B cell (primary cell): Measurements from ENCODE around the gene NRG2. TPM values are rescaled to one million over a fixed set of nuclear protein-coding genes. Genes with fewer than 3 reads are reported as not detected.

Source experiments
- ATAC-seq: fragments of 200-7000 bp; cut with Tn5 transposase; one replicate; pipeline ENCODE4 v1.10.0; 2021; ENCODE audit warnings: low read depth, mild to moderate bottlenecking, moderate number of reproducible peaks, moderate library complexity
- CTCF ChIA-PET: fragments of 350-600 bp; sonication (Branson Sonifier 250); formaldehyde crosslinking; loops from one replicate; lab custom pipeline; 2021; ENCODE audit warnings: antibody characterized with exemption, inconsistent platforms; lab: Charles Lee
- POLR2A ChIA-PET: fragments of 350-600 bp; sonication (Branson Sonifier 250); formaldehyde crosslinking; loops from one replicate; lab custom pipeline; 2021; ENCODE audit warnings: antibody characterized with exemption; lab: Charles Lee
- DNase-seq: peaks from one replicate; pipeline ENCODE4 v3.0.0; 2013
- H2AFZ ChIP-seq: 2 replicates; pipeline ENCODE4 v1.6.1; 2012; ENCODE audit warnings: mild to moderate bottlenecking, low read depth, low read length; ENCODE audit not compliant: insufficient read depth, poor library complexity, severe bottlenecking
- H3K27ac ChIP-seq, 2 donors: 1 replicate in 1 of 2; 2 replicates in 1 of 2; pipeline ENCODE4 v1.5.1; 2012 to 2013; ENCODE audit warnings: low read length in 2 of 2, mild to moderate bottlenecking in 2 of 2, moderate library complexity in 1 of 2
- H3K27me3 ChIP-seq, 4 experiments: fragments of 200-600 bp in 1 of 4; sonication (generic) in 1 of 4; replicated peaks in 1 of 4; 1 replicate in 2 of 4; 2 replicates in 2 of 4; pipeline versions ENCODE4 v1.6.1 to v1.7.0; 2013 to 2016; ENCODE audit warnings: low read length in 3 of 4, mild to moderate bottlenecking in 2 of 4, mixed read lengths in 1 of 4, moderate library complexity in 1 of 4; ENCODE audit not compliant: insufficient read depth in 4 of 4, control insufficient read depth in 3 of 4; ENCODE audit errors: control extremely low read depth in 1 of 4
- H3K36me3 ChIP-seq, 2 experiments: replicated peaks in 1 of 2; 1 replicate in 1 of 2; 2 replicates in 1 of 2; pipeline versions ENCODE4 v1.6.1 to v1.7.1; 2013; ENCODE audit warnings: low read length in 1 of 2; ENCODE audit not compliant: insufficient read depth in 2 of 2, control insufficient read depth in 1 of 2; ENCODE audit errors: control extremely low read depth in 1 of 2, extremely low read depth in 1 of 2
- H3K4me1 ChIP-seq, 2 donors: fragments of 200-600 bp in 1 of 2; sonication (generic) in 1 of 2; 1 replicate in 1 of 2; 2 replicates in 1 of 2; pipeline versions ENCODE4 v1.5.1 to v1.6.1; 2013 to 2017; ENCODE audit warnings: low read length in 2 of 2; ENCODE audit not compliant: control insufficient read depth in 2 of 2, insufficient read depth in 2 of 2
- H3K4me2 ChIP-seq: replicated peaks from 2 replicates; pipeline ENCODE3; 2012; ENCODE audit warnings: mild to moderate bottlenecking, low read depth, low read length; ENCODE audit not compliant: poor library complexity, severe bottlenecking
- H3K4me3 ChIP-seq, 5 experiments: fragments of 200-600 bp in 1 of 5; sonication (generic) in 1 of 5; 1 replicate in 3 of 5; 2 replicates in 2 of 5; pipeline versions ENCODE4 v1.5.1 to v1.7.0; 2011 to 2016; ENCODE audit warnings: low read length in 4 of 5, mild to moderate bottlenecking in 4 of 5, low read depth in 2 of 5, control low read depth in 1 of 5, moderate library complexity in 1 of 5; ENCODE audit not compliant: insufficient read depth in 1 of 5; ENCODE audit errors: control extremely low read depth in 1 of 5, extremely low read depth in 1 of 5
- H3K79me2 ChIP-seq: fragments of 200-600 bp; sonication (generic); one replicate; pipeline ENCODE4 v1.6.0; 2016; ENCODE audit warnings: low read length; ENCODE audit not compliant: control insufficient read depth, insufficient read depth
- H3K9ac ChIP-seq: fragments of 200-600 bp; sonication (generic); 2 replicates; pipeline ENCODE4 v1.6.1; 2017; ENCODE audit warnings: mild to moderate bottlenecking, low read length, moderate library complexity
- H3K9me3 ChIP-seq, 3 donors: one replicate each; pipeline versions ENCODE4 v1.6.1 to v1.7.1; 2013; ENCODE audit warnings: low read length in 2 of 3; ENCODE audit not compliant: control insufficient read depth in 2 of 3, insufficient read depth in 1 of 3; ENCODE audit errors: control extremely low read depth in 1 of 3
- H4K20me1 ChIP-seq: 2 replicates; pipeline ENCODE4 v1.6.0; 2012; ENCODE audit warnings: mild to moderate bottlenecking, low read length; ENCODE audit not compliant: insufficient read depth, control insufficient read depth, poor library complexity, severe bottlenecking
- H3K27ac Mint-ChIP-seq: one replicate; pipeline ENCODE4 v1.8.0; 2021; ENCODE audit warnings: mixed read lengths
- H3K27me3 Mint-ChIP-seq: one replicate; pipeline ENCODE4 v1.8.0; 2021; ENCODE audit warnings: mixed read lengths
- H3K4me1 Mint-ChIP-seq: one replicate; pipeline ENCODE4 v1.8.0; 2021; ENCODE audit warnings: mixed read lengths
- H3K4me3 Mint-ChIP-seq: one replicate; pipeline ENCODE4 v1.8.0; 2021; ENCODE audit warnings: mixed read lengths
- H3K9me3 Mint-ChIP-seq: one replicate; pipeline ENCODE4 v1.8.0; 2022; ENCODE audit warnings: mixed read lengths; ENCODE audit not compliant: insufficient read depth
- EZH2 ChIP-seq: IDR thresholded peaks from 2 replicates; pipeline ENCODE4 v1.6.1; 2012; ENCODE audit warnings: borderline replicate concordance, low read depth, mild to moderate bottlenecking, moderate library complexity, low read length; ENCODE audit not compliant: insufficient read depth, poor library complexity, severe bottlenecking
- WGBS: methylation state at CpG from one replicate; pipeline ENCODE4 v1.1.5; 2013; ENCODE audit warnings: missing lambda C conversion rate; ENCODE audit not compliant: insufficient coverage; 5-methylcytosine and 5-hydroxymethylcytosine counted together
- intact Hi-C: fragments of 100-400 bp; cut with micrococcal nuclease; formaldehyde crosslinking; loops from one replicate; pipeline ENCODE4 v1.10.0; 2022
- polyA plus RNA-seq: library from polyadenylated mRNA; depleted of rRNA; stranded (reverse); fragments of >200 nt; gene quantifications from 2 replicates; pipeline ENCODE4 v1.2.3, GENCODE V29; 2012
- total RNA-seq, 2 donors: library from RNA; stranded (reverse); fragments of 120-200 nt in 1 of 2; gene quantifications; 1 replicate in 1 of 2; 2 replicates in 1 of 2; pipeline versions ENCODE4 v1.2.3 to v1.2.4, GENCODE V29; 2013 to 2022
- TF ChIP-seq, protein P1 (sequence below): fragments of 200-600 bp; IDR thresholded peaks from one replicate; pipeline ENCODE4 v1.8.0; 2022; ENCODE audit warnings: antibody characterized with exemption, mild to moderate bottlenecking

Gene NRG2
- total and polyA plus RNA-seq, 2 donors (not counting 1 experiment from before 2014, with no cell fraction given): 0.13 to 0.15 TPM

DNA sequence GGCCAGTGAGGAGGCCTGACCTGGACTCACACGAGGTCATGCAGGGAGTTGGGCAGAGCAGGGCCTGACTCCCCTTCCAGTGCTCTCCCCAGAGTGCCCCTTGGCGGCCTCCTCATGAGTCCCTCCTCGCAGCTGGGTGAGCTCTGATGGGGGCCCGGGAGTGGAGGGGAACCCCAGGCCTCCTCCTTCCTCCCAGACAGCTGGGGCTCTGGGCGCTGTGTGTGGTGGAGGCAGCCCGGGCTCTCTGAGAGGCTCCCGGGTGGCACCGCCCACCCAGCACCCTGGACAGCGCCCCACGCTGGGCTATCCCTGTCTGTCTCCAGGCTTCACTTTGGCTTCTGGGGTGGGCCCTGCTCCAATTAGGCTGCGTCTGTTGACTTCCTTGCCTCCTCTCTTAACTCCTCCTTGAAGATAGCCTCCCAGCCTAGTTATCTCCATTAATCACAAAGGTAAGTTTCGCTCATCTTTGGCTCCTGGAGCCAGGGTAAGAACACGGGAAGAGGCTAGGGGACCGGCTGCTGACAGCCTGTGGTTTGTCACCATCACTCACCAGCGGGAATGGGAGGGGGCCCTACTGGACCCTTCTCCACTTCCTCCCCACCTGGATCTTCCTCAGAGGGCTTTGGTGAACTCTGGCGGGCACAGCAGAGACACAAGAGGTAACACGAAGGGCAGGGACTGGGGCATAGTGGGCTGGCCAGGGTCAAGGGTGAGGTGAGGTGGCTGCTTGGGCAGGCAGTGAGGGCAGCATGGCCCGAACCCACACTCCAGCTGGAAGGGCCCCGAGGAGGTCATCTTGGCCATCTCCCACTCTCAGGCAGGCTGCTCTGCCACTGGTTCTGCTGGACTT, 234.4 kb downstream of the NRG2 start:
- Histone ChIP-seq H2AFZ (no peak overlapping the region), H3K27me3 (peaks cover 0 to 22% (median 0%) of the 10 kb centered on the region in 4 experiments), H4K20me1 (no peaks in the 10 kb centered on the region), H3K4me3 (no peak overlapping the region), H3K4me1 (no peaks in the 10 kb centered on the region), H3K79me2 (no peaks in the 10 kb centered on the region), H3K36me3 (no peaks in the 10 kb centered on the region), H3K4me2 (no peak overlapping the region), H3K9ac (no peak overlapping the region), H3K27ac (no peak overlapping the region), H3K9me3 (peaks cover 0 to 21% (median 0%) of the 10 kb centered on the region in 3 donors)
- H3K9me3 Mint-ChIP-seq: no peaks in the 10 kb centered on the region
- no peaks in the 10 kb centered on the region for H3K4me1 Mint-ChIP-seq
- no peak for DNase-seq
- ChIA-PET CTCF (no interaction called here), POLR2A (no interaction called here)
- intact Hi-C loops: no loop called here
- H3K27ac Mint-ChIP-seq: no peak overlapping the region
- 38% methylated on average over 14 of the region's 19 CpGs for WGBS
- H3K27me3 Mint-ChIP-seq: peaks cover 40% of the 10 kb centered on the region
- H3K4me3 Mint-ChIP-seq: no peak overlapping the region
- no peak for ATAC-seq
- no peak for TF ChIP-seq EZH2
- TF ChIP-seq, protein P1, sequence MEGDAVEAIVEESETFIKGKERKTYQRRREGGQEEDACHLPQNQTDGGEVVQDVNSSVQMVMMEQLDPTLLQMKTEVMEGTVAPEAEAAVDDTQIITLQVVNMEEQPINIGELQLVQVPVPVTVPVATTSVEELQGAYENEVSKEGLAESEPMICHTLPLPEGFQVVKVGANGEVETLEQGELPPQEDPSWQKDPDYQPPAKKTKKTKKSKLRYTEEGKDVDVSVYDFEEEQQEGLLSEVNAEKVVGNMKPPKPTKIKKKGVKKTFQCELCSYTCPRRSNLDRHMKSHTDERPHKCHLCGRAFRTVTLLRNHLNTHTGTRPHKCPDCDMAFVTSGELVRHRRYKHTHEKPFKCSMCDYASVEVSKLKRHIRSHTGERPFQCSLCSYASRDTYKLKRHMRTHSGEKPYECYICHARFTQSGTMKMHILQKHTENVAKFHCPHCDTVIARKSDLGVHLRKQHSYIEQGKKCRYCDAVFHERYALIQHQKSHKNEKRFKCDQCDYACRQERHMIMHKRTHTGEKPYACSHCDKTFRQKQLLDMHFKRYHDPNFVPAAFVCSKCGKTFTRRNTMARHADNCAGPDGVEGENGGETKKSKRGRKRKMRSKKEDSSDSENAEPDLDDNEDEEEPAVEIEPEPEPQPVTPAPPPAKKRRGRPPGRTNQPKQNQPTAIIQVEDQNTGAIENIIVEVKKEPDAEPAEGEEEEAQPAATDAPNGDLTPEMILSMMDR: no peak

DNA sequence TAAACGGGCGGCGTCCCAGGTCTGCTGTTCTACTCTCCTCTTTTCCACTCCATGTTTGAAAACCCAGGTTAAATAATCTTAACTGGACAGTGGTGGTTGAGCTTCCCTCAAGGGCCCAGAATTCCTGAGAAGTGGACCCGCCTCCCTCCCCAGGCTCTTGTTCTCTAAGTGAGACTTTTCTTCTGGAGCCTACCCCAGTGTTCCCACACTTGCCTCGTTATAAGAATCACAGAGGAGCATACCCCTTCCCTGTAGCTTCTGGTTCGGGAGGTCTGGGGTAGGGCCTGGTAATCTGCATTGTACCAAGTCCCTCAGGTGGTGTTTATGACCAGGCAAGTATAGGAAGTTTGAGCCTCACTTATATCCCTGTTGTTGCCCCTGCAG, 235.5 kb downstream of the NRG2 start:
- no peak overlapping the region for H3K9ac ChIP-seq
- peaks cover 0 to 30% (median 0%) of the 10 kb centered on the region in 4 experiments for H3K27me3 ChIP-seq
- POLR2A ChIA-PET: no interaction called here
- H4K20me1 ChIP-seq: no peaks in the 10 kb centered on the region
- H3K9me3 ChIP-seq: peaks cover 0 to 21% (median 0%) of the 10 kb centered on the region in 3 donors
- CTCF ChIA-PET: interaction anchor here (1.4 kb wide), 1 partner anchor 20 kb away, joined by 3 read pairs; no protein-coding TSS in a partner anchor
- ATAC-seq (no peak), DNase-seq (no peak)
- no peaks in the 10 kb centered on the region for H3K4me1 ChIP-seq
- no peaks in the 10 kb centered on the region for H3K79me2 ChIP-seq
- Mint-ChIP-seq H3K27ac (no peak overlapping the region), H3K4me1 (no peaks in the 10 kb centered on the region), H3K4me3 (no peak overlapping the region), H3K27me3 (peaks cover 44% of the 10 kb centered on the region), H3K9me3 (no peaks in the 10 kb centered on the region)
- 100% methylated on average over 1 of the region's 6 CpGs for WGBS
- no peak overlapping the region for H3K27ac ChIP-seq
- TF ChIP-seq, protein P1: no peak
- TF ChIP-seq EZH2: no peak
- no peak overlapping the region for H3K4me2 ChIP-seq
- no peak overlapping the region for H2AFZ ChIP-seq
- intact Hi-C loops: no loop called here
- H3K4me3 ChIP-seq: no peak overlapping the region
- H3K36me3 ChIP-seq: no peaks in the 10 kb centered on the region
